ENCODE measurements around the gene ASCC3. TPM values are rescaled to one million over a fixed set of nuclear protein-coding genes. Genes with fewer than 3 reads are reported as not detected.

ASCC3 gene
- total RNA-seq, 4 donors from 2014 or later: 20.5 to 33.9 (median 26.9) TPM

- no peak overlapping the region for H3K4me3 ChIP-seq
- peaks cover 0 to 6% (median 0%) of the 10 kb centered on the region in 3 donors for H3K36me3 ChIP-seq
- H3K27ac ChIP-seq: no peak overlapping the region
- WGBS, 2 donors: 84 to 91% methylated on average over 2 of the region's 2 CpGs
- no peaks in the 10 kb centered on the region for H3K4me1 ChIP-seq
- no peak for DNase-seq (ENCODE audit: low spot score in 2 of 2)
- no peaks in the 10 kb centered on the region for H3K27me3 ChIP-seq
- H3K9me3 ChIP-seq: no peaks in the 10 kb centered on the region
- no peak for TF ChIP-seq EP300 (IDR thresholded peaks at IDR 0.05)
- no peak for TF ChIP-seq POLR2A (IDR thresholded peaks at IDR 0.05)
- TF ChIP-seq CTCF (IDR thresholded peaks at IDR 0.05): no peak
These were observed 71.1 kb downstream of the ASCC3 start for GRCh38 chr6:100810015-100810414.

GRCh38 chr6:100809346-100809745 is 71.8 kb downstream of the ASCC3 start:
- Histone ChIP-seq H3K27ac (no peak overlapping the region), H3K36me3 (peaks cover 0 to 13% (median 0%) of the 10 kb centered on the region in 3 donors), H3K4me3 (no peak overlapping the region), H3K27me3 (no peaks in the 10 kb centered on the region), H3K9me3 (no peaks in the 10 kb centered on the region), H3K4me1 (no peaks in the 10 kb centered on the region)
- DNase-seq (ENCODE audit: low spot score in 2 of 2): no peak
- TF ChIP-seq POLR2A (IDR thresholded peaks at IDR 0.05) (no peak), CTCF (IDR thresholded peaks at IDR 0.05) (no peak), EP300 (IDR thresholded peaks at IDR 0.05) (no peak)
- WGBS, 2 donors: 93 to 95% methylated on average over 1 of the region's 1 CpG

- TF ChIP-seq CTCF (IDR thresholded peaks at IDR 0.05) (no peak), POLR2A (IDR thresholded peaks at IDR 0.05) (no peak), EP300 (IDR thresholded peaks at IDR 0.05) (no peak)
- H3K27ac ChIP-seq: no peak overlapping the region
- no peaks in the 10 kb centered on the region for H3K4me1 ChIP-seq
- peaks cover 0 to 16% (median 4%) of the 10 kb centered on the region in 3 donors for H3K36me3 ChIP-seq
- H3K27me3 ChIP-seq: no peaks in the 10 kb centered on the region
- no peak overlapping the region for H3K4me3 ChIP-seq
- no peak for DNase-seq (ENCODE audit: low spot score in 2 of 2)
- H3K9me3 ChIP-seq: no peaks in the 10 kb centered on the region
- 92 to 94% methylated on average over 3 of the region's 3 CpGs for WGBS, 2 donors
These were observed 72.4 kb downstream of the ASCC3 start for GRCh38 chr6:100808638-100809275.

- Histone ChIP-seq H3K4me1 (no peaks in the 10 kb centered on the region), H3K36me3 (peaks cover 0 to 25% (median 4%) of the 10 kb centered on the region in 3 donors), H3K9me3 (no peaks in the 10 kb centered on the region), H3K27ac (no peak overlapping the region), H3K4me3 (no peak overlapping the region), H3K27me3 (no peaks in the 10 kb centered on the region)
- 92% methylated on average over 4 of the region's 4 CpGs for WGBS, 2 donors
- TF ChIP-seq CTCF (IDR thresholded peaks at IDR 0.05): no peak
- no peak for TF ChIP-seq POLR2A (IDR thresholded peaks at IDR 0.05)
- no peak for TF ChIP-seq EP300 (IDR thresholded peaks at IDR 0.05)
- no peak for DNase-seq (ENCODE audit: low spot score in 2 of 2)
These were observed 74.8 kb downstream of the ASCC3 start for GRCh38 chr6:100806296-100806695.

- Histone ChIP-seq H3K36me3 (peaks cover 0 to 25% (median 4%) of the 10 kb centered on the region in 3 donors), H3K4me1 (no peaks in the 10 kb centered on the region), H3K9me3 (no peaks in the 10 kb centered on the region), H3K4me3 (no peak overlapping the region), H3K27ac (no peak overlapping the region), H3K27me3 (no peaks in the 10 kb centered on the region)
- DNase-seq (ENCODE audit: low spot score in 2 of 2): no peak
- TF ChIP-seq EP300 (IDR thresholded peaks at IDR 0.05) (no peak), CTCF (IDR thresholded peaks at IDR 0.05) (no peak), POLR2A (IDR thresholded peaks at IDR 0.05) (no peak)
- 88 to 95% methylated on average over 4 of the region's 4 CpGs for WGBS, 2 donors
These were observed 77.7 kb downstream of the ASCC3 start for GRCh38 chr6:100803264-100804045.

Measured in tibial nerve (tissue), 4 donors.